Renal pelvis (tissue), 4 donors: ENCODE measurements around the gene NEUROD6. TPM values are rescaled to one million over a fixed set of nuclear protein-coding genes. Genes with fewer than 3 reads are reported as not detected.

Experiments
- DNase-seq: peaks from one replicate; pipeline ENCODE4 v3.0.0-alpha.2; 2013
- polyA plus RNA-seq, 3 donors: library from polyadenylated mRNA; unstranded; fragments of 120-200 nt; gene quantifications; one replicate each; pipeline ENCODE4 v1.2.1, GENCODE V29; 2013; ENCODE audit not compliant: insufficient read length in 3 of 3

Gene NEUROD6
- polyA plus RNA-seq, 3 donors: not detected

DNA sequence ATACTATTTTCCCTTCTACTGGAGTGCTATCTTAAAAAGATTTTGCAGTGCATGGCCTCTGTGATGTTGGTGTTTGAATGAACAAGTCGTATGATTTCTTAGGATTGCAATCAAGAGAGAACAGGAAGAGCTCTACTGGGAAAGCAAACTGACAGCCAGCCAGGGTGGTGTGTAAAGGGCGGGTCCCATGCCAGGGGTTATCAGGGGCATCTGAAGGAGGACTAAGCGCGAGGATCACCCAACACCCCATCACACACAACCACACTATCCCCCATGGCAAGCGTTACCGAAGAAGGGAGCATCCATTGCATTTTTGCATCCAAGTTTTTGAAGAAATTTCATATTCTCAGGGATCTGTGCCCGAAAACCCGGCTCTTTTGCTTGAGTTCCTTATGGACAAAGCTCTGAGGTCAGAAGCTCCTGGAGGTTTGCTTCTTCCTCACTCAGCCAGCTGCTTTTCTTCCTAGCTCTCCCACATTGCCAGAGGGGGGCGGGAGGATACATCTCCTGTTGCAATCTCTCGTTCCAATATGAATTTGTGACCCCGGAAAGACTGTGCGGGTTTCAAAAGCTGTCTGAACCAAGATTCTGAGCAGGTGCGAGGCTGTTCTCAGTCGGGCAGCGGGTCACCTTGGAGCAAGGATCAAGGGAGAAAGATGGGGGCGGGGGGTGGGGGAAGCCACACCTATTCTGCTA, 5.2 kb downstream of the NEUROD6 start:
- DNase-seq: no peak

DNA sequence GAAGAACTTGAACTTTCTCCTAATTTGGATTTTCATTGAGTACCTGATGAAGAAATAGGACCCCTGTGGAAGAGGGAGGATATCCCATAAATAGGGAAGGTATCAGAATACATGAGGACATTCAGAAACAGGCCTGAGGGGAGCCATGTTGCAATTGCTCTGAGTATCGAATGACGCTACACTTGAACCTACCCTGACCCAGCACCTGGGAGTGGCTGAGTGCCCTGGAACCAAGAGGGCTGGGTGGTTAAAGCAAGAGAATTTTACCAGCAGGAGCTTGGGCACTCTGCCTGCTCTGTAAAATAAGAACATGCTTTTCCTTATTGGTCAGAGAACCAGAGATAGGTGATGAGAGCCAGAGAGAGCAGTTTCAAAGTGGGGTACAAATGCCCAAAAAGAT, 7.2 kb downstream of the NEUROD6 start:
- no peak for DNase-seq

DNA sequence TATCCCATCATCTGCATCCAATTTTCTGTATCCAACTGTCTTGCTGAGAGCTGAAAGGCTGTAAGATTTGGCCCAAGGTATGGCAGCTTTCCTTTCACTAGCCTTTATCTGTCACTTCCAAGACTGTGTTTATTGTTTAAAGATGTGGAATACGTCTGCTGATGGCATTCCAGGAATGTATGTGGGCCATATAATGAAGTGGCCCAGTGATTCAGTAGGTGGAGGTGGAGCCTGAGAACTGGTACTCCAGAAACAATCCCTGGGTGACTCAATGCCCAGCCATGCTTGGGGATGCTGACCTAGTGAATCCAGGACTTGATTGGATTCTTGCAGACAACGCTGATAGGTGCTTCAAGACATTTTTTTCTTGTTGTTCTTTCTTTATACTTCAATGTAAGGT, 13.5 kb downstream of the NEUROD6 start:
- DNase-seq: no peak

DNA sequence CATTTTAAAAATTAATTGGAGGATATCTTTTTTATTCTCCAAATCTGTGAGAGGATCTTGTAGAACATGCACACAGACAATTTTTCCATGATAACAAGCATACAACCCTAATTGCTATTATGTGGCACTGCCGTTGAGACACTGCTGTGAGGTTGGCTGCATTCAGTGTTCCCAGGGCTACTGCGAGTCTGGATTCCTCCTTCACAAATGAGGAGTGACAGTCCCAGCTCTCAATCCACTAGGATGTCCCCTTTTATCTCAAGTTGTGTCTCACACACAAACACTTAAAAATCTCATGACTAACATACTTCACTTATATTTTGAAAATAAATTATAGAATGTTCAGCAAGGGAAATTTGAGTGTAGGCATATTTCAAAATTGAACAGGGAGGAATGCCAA, 14.1 kb downstream of the NEUROD6 start:
- DNase-seq: no peak

DNA sequence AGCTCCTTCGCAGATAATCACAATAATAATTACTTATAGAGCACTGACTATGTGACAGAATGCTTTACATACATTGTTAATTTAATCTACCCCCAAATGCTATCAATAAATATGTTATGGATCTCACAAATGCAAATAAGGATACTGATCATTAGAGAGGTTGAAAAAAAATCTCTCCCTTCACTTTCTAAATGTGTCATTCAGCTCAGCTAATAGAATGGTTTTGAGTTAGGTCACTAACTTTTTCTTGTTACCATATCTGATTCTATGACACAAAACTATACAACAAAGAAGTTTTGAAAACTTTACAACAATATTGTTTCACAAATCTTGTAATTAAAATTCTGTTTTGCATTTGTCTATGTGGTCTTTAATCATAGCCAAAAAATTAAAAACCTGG, 17.4 kb downstream of the NEUROD6 start:
- no peak for DNase-seq

DNA sequence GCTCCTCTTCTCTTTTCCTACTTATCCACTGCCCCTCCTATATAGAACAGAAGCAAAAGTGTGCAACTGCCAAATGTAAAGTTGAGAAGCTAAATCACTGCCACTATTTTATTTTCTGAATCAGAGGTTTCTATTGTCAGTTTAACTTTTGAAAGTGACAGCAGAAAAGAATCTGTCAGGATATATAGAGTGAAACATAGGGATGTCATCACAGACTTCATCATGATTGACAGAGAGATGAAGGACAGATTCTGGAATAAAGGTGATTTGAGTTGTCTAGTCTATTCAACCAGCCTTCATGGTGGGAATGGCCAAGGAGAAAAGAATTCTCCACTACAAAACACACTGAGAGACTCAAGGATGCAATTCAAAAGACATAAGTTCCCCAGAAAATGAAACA, 19.9 kb downstream of the NEUROD6 start:
- DNase-seq: no peak

DNA sequence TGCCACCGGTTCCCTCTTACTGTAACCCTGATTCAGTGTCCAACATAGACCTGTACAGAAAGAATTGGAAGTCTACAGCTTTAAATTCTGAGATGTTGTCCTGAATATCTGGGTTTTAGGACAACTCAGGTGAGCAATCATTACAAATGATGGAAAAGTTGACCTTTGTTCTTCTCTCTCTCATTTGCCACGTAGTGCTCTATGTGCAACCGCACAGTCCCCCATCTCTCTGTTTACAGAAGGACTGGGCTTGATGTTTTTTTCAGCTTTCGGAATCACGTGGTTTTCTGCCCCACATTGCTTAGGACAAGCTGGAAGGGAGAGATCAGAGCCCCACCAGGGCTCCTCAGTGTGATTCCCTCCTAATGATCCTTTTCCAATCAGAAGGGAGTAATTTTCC, 22.2 kb downstream of the NEUROD6 start:
- DNase-seq: no peak

DNA sequence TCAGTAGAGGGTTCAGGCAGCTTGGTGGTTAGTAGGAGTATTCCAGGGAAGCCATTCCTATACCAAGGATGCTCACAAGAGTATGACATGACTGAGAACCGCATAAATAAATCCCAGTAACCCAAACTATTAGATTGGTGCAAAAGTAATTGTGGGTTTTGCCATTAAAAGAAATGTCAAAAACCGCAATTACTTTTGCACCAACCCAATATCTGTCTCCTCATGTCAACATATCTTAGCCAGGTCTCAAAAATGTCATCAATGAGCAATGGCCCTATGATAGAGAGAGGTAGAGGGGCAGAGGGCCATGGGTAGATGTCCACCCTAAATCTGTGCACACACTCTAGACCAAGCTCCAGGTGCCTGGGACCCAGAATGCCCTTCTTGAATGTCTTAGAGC, 23.6 kb downstream of the NEUROD6 start:
- no peak for DNase-seq

DNA sequence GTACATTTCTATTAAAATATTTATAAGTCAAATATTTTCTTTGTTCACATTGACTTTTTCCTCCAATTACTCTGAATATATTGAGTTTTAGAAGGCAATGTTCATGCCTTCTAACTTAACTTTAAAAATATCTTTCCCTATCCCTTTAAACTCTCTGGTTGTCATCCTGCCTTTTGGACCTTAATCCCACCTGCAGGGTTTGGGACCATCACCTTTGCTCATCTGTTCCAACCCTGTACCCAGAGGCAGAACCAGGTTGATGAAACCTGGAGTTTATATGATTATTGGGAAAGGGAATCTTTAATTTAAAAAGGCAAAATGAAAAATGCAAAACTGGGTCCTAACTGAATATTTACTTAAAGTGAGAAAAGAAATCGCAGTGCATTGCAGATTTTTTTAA, 24.8 kb downstream of the NEUROD6 start:
- no peak for DNase-seq

DNA sequence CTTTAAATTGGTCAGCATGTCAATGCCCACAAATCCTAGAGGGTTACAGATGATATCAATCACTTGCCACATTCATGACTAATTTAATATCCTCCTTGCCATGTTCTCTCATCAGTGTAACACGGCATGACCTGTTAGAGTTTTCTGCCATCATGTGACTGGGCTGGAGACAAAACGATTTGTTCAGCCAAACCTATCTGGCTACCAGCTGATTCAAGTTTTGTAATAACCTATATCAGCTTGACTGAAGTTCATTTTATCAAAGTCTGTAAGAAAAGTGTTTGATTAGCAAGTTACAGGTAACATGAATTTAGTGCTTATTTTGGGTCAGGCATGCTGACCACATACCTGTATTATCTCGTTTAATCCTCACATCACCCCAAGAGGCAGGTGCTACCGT, 25.7 kb downstream of the NEUROD6 start:
- no peak for DNase-seq

DNA sequence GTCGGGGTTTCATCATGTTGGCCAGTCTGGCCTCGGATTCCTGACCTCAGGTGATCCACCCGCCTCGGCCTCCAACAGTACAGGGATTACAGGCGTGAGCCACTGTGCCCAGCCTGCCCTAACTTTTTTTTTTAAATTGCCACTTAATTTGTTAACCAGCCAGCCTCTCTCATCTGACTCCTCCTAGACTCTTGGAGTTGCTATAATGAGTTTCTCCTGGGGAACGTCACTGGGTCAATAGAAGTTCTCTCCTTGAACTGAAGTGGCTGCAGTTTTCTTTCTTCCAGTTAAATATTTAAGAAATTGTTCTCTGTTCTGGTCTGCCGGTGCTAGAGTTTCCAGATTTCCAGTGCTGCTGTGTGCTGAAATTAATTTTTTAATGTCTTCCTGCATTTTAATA, 27.6 kb downstream of the NEUROD6 start:
- DNase-seq: no peak

DNA sequence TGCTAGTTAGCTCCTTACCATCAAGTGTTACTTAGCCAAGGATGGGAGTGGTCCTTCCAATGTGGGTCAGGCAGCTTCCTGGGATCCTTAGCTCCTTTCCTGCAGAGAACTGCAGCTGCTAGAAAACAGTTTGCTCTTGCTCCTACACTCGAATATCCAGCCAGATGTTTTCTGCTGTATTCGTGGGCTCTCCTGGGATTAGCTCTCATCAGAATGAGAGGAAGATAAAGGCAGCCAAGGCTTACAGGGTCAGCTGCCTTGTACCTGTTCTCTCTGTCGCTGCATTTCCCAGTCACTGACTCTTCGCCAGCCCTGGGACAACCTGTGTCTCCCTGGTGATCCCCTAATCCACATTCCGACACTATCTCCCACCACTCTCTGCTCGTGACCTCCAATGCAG, 29.0 kb downstream of the NEUROD6 start:
- DNase-seq: no peak

DNA sequence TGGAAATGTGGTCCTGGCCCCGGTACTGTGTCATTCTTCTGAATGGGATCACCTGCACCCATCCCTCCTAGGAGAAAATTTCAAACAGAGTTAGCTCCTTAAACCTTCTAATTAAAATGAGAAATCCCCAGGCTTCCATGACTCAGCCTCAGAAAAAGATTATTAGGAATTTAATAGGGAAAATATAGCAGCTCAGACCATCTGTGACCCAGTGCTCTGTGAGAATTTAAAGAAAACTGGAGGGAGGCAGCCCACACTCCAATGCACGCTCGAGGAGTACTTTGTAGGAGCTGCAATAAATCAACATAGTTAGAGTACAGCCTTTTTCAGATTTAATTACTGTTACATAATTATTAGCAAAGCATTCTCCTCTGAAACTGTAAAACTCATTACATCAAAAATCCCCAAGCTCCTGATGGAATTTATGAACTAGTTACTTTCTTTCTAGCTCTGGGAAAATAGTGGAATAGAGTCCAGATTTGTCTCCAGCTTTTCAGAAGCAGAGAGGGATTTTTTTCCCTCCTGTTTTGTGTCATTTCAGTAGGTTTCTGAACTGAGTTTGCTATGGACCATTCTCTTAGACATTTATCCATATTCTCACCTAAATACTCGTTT, 30.1 kb downstream of the NEUROD6 start:
- no peak for DNase-seq

DNA sequence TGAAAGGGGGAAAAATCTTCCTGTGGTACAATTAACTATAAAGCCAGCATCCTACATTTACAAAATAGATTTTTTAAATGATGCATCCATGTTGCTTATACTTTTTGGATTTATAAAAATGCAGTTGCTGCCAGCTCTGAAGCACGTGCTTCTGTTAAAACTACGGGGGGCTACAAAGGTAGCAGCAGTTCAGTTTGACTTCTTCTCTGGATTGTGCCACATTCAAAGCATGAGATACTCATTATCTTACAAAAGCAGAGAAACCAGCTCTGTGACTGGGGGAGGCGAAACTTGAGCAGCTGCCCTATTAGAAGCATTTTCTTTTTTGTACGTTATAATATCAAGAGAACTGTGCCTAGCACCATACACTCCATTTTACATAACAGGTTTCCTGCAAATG, 31.1 kb downstream of the NEUROD6 start:
- DNase-seq: no peak

DNA sequence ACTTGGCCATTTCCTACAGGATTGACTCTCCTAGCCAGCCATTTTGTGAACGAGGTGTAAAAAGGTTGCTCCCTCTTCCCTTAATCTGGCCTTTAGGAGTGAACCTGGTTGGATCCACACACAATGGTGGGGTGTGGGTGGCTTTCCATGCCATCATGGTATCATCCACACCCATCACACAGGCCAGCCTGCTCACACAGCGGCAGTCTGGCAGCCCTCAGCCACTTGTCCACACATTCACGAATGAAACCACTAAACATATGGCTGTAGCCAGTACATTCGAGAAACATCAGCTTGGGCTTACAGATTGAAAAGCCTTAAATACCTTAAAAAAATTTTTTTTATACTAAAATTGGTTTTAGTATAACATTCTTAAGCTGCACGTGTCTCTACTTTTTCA, 31.9 kb downstream of the NEUROD6 start:
- DNase-seq: no peak

DNA sequence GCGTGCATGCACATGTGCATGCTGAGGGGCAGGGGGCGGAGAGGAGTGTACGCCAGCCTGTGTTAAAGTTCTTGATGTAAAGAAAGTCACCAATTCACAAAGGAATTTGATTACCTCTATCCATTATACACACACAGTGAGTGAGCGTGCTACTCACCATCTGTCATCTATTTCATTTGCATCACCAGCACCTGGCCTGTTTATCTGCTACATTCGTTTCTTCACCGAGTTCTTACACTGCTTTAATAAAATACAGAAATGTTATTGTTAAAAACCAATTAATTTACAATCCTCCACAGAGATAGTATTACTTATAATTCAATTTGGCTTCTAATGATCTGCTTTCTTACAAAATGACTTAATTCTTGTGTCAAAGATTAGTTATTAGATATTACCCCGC, 32.6 kb downstream of the NEUROD6 start:
- DNase-seq: no peak

DNA sequence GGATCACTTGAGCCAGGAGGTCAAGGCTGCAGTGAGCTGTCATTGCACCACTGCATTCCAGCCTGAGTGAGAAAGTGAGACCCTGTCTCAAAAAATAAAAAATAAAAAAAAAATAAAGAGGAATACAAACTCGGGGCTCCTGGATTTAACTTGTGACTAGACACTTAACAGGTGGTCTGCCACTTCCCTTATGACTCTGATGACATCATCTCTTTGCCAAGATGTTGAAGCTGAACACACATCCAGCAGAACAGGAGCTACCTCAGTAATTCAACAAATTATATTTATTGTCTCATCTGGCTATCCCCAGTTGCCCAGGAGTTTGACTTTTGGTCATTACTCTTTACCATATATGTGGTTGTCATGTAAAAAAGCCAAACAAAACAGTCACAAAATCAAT, 35.3 kb downstream of the NEUROD6 start:
- DNase-seq: no peak

DNA sequence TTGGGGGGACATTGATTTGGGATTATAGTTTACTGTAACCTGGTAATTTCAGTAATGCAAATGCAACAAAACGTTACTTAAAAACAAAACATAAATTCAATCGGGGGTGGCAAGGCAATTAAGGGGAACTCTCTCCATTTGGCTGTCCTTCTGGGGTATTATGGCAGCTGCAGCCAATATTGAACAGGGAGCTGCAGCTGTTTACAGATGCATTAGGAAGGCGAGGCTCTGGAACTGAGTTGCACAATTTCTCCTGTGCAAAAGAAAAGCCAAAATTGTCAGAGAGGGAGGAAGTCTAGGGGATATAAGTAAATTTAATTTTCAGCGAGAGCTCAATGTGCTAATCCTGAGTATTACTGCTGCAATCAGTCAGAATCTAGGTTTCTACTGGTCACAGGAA, 36.1 kb downstream of the NEUROD6 start:
- DNase-seq: no peak

DNA sequence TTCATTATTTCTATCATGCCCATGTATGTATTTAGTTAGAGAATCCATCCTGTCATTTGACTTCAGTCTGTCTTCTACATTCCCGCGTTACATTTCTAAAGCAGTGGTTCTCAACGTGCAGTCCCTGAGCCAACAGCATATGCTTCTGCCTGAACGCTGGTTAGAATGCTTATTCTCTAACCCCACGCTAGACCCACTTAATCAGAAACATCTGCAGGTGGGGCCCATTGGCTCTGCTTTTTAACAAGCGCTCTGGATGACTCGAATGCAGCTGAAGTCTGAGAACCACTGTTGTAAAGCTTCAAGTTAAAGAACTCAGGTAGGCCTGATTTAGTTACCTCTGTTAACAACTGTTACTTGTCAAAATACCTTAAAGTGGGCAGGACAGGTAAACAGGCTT, 38.2 kb downstream of the NEUROD6 start:
- no peak for DNase-seq

DNA sequence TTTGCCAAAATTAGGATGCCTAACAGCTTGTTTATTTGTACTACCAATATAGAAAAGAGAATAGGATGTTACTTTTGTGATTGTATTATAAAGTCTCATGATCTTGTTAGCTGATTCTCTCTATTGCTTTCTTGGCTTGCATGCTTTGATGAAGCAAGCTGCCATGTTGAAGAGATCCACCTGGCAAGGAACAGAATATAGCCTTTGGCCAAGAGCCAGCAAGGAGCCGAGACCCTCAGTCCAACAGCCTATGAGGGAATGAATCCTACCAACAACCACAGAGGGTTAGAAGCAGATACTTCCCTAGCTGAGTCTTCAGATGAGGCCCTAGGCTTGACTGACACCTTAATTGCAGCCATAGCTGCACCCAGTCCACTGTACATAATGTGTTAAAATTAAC, 41.2 kb downstream of the NEUROD6 start:
- DNase-seq: no peak

DNA sequence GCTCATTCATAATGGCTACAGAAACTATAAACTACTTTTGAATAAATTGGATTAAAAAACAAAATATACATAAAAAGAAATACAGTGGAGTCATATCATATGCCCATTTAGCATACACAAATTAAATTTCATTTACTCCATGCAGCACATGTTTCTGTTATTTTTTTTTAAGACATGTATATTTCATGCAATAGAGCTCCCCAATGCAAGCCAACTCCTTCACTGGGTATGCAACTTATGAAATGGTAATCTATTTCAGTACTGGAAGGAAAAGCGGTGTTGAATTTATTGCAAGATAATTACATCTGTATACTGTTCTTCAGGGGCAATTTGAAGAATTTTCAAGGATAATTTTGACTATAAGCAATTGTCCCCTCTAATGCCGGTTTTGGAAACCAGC, 49.9 kb downstream of the NEUROD6 start:
- no peak for DNase-seq
